Activated CD8-positive, alpha-beta memory T cell treated with anti-CD3 and anti-CD28 coated beads for 36 hours (primary cell): ENCODE data around the gene TEX54. TPM values are rescaled to one million over a fixed set of nuclear protein-coding genes. Genes with fewer than 3 reads are reported as not detected.

Source experiments
- CTCF ChIA-PET: fragments of 350-600 bp; sonication (Branson Sonifier 250); formaldehyde crosslinking; loops from one replicate; lab custom pipeline; 2021; ENCODE audit warnings: antibody characterized with exemption; lab: Charles Lee
- POLR2A ChIA-PET: fragments of 350-600 bp; sonication (Branson Sonifier 250); formaldehyde crosslinking; loops from one replicate; lab custom pipeline; 2021; ENCODE audit warnings: antibody characterized with exemption; lab: Charles Lee
- total RNA-seq, 2 experiments: library from RNA; stranded (reverse); gene quantifications; one replicate each; pipeline ENCODE4 v1.2.3, GENCODE V29; 2021

Gene TEX54
- total RNA-seq, 2 experiments from 2014 or later, result 1.4 TPM; not detected in 1

GRCh38 chr11:62787005-62787759, 45.5 kb downstream of the TEX54 start, which contains the start of gene TMEM179B:
TSS of gene TMEM179B (plus strand) at chr11:62787402. CDS start at chr11:62787432, 30 bp downstream.
- ChIA-PET POLR2A (interaction anchor here (0.5 to 3.5 kb wide), 20 partner anchors 13 to 231 kb away, joined by 3 to 37 read pairs (median 5); partner anchors contain the start of genes GANAB, NXF1, SLC3A2 and STX5), CTCF (interaction anchor here (0.5 to 4.1 kb wide), 40 partner anchors 9 to 754 kb away, joined by 3 to 46 read pairs (median 4); partner anchors contain the start of genes BSCL2, EEF1G, HNRNPUL2 and NXF1)

- POLR2A ChIA-PET, result interaction anchor here (0.5 to 3.5 kb wide), 18 partner anchors 14 to 231 kb away, joined by 3 to 37 read pairs (median 5); partner anchors contain the start of genes INTS5, NXF1, SLC3A2 and STX5
- CTCF ChIA-PET, result interaction anchor here (0.6 to 4.1 kb wide), 38 partner anchors 9 to 212 kb away, joined by 3 to 46 read pairs (median 4); partner anchors contain the start of genes BSCL2, EEF1G, EML3 and HNRNPUL2
These were observed 46.2 kb downstream of the TEX54 start for GRCh38 chr11:62786318-62787004.

GRCh38 chr11:62782753-62783152, 49.9 kb downstream of the TEX54 start:
- CTCF ChIA-PET, result no interaction called here

More at GRCh38 chr11:62782753-62783152, 49.9 kb downstream of the TEX54 start:
- POLR2A ChIA-PET, result no interaction called here

Other genes with a start within 250 kb of the TEX54 start
- 10 to 100 TPM; 30.9 to 33.0 TPM for gene TUT1, start 241.3 kb downstream of the TEX54 start, total RNA-seq
- gene MTA2, start 231.0 kb downstream of the TEX54 start, total RNA-seq, result 100 to 1,000 TPM; 214 to 216 TPM
- 100 to 1,000 TPM; 126 to 131 TPM for gene EML3, start 220.1 kb downstream of the TEX54 start, total RNA-seq
- 1 to 10 TPM; 3.0 to 3.2 TPM for gene ROM1, start 219.6 kb downstream of the TEX54 start, total RNA-seq
- gene B3GAT3, start 210.9 kb downstream of the TEX54 start, total RNA-seq, result 10 to 100 TPM; 72.5 to 77.8 TPM
- 100 to 1,000 TPM; 214 to 215 TPM for gene GANAB, start 186.2 kb downstream of the TEX54 start, total RNA-seq
- 10 to 100 TPM; 43.9 to 44.5 TPM for gene INTS5, start 179.5 kb downstream of the TEX54 start, total RNA-seq
- 100 to 1,000 TPM; 160 to 172 TPM for gene C11orf98, start 167.6 kb downstream of the TEX54 start, total RNA-seq
- 10 to 100 TPM; 46.9 to 51.0 TPM for gene CSKMT, start 167.5 kb downstream of the TEX54 start, total RNA-seq
- gene UQCC3, start 161.2 kb downstream of the TEX54 start, total RNA-seq, result 1 to 10 TPM; 5.3 to 6.0 TPM
- 10 to 100 TPM; 21.3 to 24.6 TPM for gene LBHD1, start 160.6 kb downstream of the TEX54 start, total RNA-seq
- 100 to 1,000 TPM; 129 TPM for gene UBXN1, start 153.8 kb downstream of the TEX54 start, total RNA-seq
- gene LRRN4CL, start 143.3 kb downstream of the TEX54 start, total RNA-seq, result under 1 TPM; 0.10 to 0.13 TPM
- 10 to 100 TPM; 32.9 to 39.1 TPM for gene BSCL2, start 125.4 kb downstream of the TEX54 start, total RNA-seq
- not detected for gene GNG3, start 125.2 kb downstream of the TEX54 start, total RNA-seq
- gene HNRNPUL2, start 105.4 kb downstream of the TEX54 start, total RNA-seq, result 10 to 100 TPM; 56.2 to 61.9 TPM
- 10 to 100 TPM; 31.6 to 33.2 TPM for gene TTC9C, start 104.4 kb downstream of the TEX54 start, total RNA-seq
- gene ZBTB3, start 78.7 kb downstream of the TEX54 start, total RNA-seq, result 1 to 10 TPM; 9.3 to 9.8 TPM
- 100 to 1,000 TPM; 137 to 146 TPM for gene POLR2G, start 71.3 kb downstream of the TEX54 start, total RNA-seq
- gene TAF6L, start 61.4 kb downstream of the TEX54 start, total RNA-seq, result 10 to 100 TPM; 17.5 to 18.6 TPM
- 10 to 100 TPM; 36.1 to 42.7 TPM for gene TMEM179B, start 45.4 kb downstream of the TEX54 start, total RNA-seq
- 10 to 100 TPM; 12.4 to 13.1 TPM for gene TMEM223, start 40.8 kb downstream of the TEX54 start, total RNA-seq
- 10 to 100 TPM; 93.1 to 95.4 TPM for gene NXF1, start 27.4 kb downstream of the TEX54 start, total RNA-seq
- 10 to 100 TPM; 24.9 to 27.0 TPM for gene STX5, start 790 bp downstream of the TEX54 start, total RNA-seq
- gene WDR74, start 6.7 kb upstream of the TEX54 start, total RNA-seq, result 100 to 1,000 TPM; 122 to 124 TPM
- 100 to 1,000 TPM; 443 to 455 TPM for gene SLC3A2, start 48.1 kb upstream of the TEX54 start, total RNA-seq
- not detected for gene CHRM1, start 88.5 kb upstream of the TEX54 start, total RNA-seq
- not detected for gene SLC22A6, start 152.1 kb upstream of the TEX54 start, total RNA-seq
- gene SLC22A8, start 183.0 kb upstream of the TEX54 start, total RNA-seq, result not detected